SK-N-MC (cell line): ENCODE measurements around the gene DUS1L.

Source experiments
- EZH2 ChIP-seq: fragments of 200-600 bp; sonication (generic); IDR thresholded peaks from one replicate; pipeline ENCODE4 v1.6.1; 2017; ENCODE audit warnings: antibody characterized with exemption
- POLR2AphosphoS5 ChIP-seq: IDR thresholded peaks from 2 replicates; pipeline ENCODE4 v1.6.1; 2012; ENCODE audit warnings: mild to moderate bottlenecking, low read depth, low read length, borderline replicate concordance

GRCh38 chr17:82023447-82024241, 42.0 kb downstream of the DUS1L start:
- TF ChIP-seq POLR2AphosphoS5 (no peak; the same call in 1 of the 2 replicates), EZH2 (no peak)
